GM21717 (cell line): ENCODE results near the gene TMEM181.
"Not testable (repeated sequence)": the region's sequence is repeated elsewhere in the genome, so short reads cannot be mapped to it uniquely, and the experiment has no call there.

ENCODE experiments used
- ATAC-seq: cut with Tn5 transposase; IDR thresholded peaks from one replicate; pipeline ENCODE4 v1.9.1; 2021; ENCODE audit warnings: mild to moderate bottlenecking, moderate library complexity; ENCODE audit not compliant: unreplicated experiment

Gene TMEM181

DNA sequence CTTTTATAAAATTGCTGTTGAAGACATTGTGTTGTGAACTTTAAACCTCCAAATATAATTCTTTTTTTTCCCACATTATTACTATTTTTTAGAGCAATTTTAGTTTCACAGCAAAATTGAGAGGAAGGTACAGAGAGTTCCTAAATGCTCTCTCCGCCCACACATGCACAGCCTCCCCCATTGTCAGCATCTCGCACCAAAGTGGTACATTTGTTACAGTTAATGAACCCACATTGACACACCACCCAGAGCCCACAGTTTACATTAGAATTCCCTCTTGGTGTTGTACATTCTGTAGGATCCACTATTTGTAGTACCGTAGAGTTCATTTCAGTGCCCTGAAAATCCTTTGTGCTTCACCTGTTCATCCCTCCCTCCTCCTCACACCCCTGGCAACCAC is 33.8 kb downstream of the TMEM181 start:
- ATAC-seq = no peak

DNA sequence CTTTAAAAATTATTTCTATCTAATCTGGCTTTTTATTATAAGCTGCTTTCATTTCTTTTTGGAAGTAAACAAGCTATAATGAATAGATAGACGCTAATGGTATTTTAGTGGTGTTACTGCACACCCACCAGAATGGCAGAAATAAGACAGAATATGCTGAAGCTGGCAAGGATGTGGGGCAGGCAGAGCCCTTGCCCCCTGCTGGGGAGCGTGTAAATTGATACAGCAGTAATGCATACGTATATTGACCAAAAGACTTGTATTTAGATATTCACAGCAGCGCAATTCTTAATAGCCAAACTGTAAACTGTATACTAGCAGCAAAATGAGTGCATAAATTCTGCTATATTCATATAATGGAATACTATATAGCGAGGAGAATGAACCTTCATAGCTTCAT is 35.3 kb downstream of the TMEM181 start:
- ATAC-seq = no peak

DNA sequence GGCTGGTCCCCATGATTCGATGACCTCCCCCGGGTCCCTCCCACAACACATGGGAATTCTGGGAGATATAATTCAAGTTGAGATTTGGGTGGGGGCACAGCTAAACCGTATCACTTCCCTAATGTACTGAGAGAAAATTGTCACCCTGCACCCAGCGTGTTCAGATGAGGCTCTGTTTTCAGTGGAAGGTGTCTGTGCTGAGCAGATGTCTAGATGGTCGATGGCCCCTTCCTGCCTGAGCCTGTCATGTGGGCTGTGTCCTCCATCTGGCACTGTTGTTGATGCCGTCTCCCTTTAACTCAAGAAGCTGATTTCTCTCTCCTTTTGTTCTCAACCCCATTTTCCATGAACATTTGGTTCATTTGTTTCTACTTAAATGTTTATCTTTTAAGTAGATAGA is 37.0 kb downstream of the TMEM181 start:
- ATAC-seq = no peak

DNA sequence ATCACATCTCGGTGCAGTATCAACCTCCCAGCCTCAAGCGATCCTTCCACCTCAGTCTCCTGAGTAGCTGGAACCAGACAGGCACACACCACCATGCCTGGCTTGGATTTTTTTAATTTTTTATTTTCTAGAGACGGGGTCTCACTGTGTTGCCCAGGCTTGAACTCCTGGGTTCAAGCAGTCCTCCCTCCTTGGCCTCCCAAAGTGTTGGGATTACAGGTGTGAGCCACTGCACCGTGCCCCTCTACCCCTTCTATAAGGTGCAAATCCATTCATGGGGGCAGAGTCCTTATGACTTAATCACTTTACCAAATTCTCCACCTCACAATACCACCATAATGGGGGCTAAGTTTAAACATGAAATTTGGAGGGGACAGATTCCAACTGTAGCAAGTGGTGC is 37.7 kb downstream of the TMEM181 start:
- ATAC-seq = no peak

DNA sequence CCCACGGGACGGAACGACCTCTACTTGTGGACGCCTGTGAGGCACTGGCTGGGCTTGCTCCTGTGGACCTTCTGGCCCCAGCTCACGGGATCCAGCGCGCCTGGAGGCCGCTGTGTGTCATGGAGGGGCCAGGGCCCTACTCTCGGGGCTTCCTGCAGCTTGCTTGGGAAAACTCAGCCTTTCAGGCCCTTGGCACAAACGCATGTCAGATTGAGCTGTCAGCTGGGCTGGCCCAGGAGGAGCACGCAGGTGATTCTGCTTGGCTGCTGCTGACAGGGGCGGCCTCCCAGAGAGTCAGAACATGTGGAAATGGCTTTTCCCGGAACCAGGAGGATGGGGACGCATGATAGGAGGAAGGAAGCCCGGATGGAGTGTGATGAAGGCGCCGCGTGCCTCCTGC is 39.7 kb downstream of the TMEM181 start:
- ATAC-seq = no peak

DNA sequence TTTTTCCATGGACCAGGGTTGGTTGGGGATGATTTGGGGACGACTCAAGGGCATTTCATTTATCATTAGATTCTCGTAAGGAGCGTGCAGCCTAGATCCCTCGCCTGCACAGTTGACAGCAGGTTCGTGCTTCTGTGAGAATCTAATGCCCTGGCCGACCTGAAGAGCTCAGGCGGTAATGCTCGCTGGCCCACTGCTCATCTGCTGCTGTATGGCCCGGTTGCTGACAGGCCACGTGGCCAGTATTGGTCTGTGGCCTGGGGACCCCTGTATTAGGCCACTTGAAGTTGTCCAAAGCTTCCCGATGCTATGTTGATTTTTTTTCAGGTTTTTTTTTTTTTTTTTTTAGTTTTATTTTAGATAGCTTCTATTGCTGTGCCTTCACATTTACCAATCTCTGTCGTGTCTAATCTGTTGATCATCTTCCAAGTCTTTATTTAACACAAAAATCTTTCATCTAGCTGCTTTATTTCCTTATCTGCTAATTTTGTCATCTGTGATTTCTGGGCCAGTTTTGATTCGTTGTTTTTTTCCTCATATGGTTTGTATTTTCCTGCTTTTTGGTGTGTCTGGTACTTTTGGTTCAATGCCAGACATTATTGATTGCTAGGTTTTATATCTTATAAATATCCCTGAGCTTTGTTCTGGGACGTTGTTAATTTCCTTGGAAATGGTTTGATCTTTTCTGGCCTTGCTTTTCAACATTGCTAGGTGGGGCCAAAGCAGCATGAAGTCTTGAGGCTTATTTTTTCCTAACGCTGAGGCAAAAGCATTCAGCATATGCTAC is 43.6 kb downstream of the TMEM181 start:
- no peak for ATAC-seq

DNA sequence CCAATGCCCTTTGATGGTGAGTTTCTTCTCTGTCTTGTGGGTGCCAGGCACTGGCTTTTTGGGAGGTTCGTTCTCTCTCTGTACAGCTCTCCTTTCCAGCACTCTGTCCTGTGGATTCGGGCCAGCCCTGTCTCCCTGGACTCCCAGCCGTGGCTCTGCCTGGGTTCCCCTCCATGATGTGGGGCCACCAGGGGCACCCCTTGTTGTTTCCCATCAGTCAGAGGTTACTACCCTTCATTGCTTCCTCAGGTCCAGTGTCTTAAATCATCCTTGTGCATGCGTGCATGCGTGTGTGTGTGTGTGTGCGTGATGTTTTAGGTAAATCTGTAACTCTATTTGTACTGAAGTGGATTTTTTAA is 44.1 kb downstream of the TMEM181 start:
- no peak for ATAC-seq

DNA sequence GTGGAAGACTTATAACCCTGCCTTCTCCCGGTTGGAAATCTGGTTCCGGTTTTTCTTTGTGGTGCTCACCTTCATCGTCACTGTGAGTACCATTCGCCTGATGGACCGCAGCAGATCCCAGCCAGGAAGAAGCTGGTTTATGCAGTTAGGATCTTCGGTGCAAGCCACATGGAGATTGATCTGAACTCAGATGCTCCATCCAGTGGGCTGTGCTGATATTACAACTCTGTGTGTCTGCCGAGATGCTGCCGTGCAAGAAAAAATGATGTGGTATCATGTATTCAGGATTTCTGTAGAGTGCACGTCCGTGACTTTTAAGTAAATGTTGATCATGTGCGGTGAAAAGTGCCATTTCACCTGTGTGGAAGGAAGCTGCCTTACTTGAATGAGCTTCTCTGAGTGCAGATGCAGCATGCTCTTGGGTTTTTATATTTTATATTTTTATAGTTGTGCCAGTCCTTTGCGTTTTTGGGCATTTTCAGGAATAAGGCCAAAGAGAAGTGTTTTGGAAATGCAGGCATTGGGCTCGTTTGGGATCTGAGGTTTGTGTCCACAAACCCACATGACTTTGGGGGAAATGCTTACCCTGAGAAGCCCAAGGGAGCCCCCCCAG is 45.5 kb downstream of the TMEM181 start:
- no peak for ATAC-seq

DNA sequence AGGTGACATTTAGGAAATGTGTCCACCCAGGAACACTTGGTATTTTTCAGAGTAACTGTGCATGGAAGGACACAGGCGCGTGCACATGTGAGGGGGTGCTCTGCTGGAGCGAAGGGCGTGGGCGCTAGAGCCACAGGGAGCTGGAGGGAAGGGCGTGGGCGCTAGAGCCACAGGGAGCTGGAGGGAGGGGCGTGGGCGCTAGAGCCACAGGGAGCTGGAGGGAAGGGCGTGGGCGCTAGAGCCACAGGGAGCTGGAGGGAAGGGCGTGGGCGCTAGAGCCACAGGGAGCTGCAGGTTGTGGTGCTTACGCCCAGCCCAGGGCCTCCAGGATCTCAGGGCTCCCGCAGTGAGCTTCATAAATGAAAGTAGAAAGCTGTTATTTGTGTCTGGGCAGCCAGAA is 46.1 kb downstream of the TMEM181 start:
- not testable (repeated sequence) for ATAC-seq

DNA sequence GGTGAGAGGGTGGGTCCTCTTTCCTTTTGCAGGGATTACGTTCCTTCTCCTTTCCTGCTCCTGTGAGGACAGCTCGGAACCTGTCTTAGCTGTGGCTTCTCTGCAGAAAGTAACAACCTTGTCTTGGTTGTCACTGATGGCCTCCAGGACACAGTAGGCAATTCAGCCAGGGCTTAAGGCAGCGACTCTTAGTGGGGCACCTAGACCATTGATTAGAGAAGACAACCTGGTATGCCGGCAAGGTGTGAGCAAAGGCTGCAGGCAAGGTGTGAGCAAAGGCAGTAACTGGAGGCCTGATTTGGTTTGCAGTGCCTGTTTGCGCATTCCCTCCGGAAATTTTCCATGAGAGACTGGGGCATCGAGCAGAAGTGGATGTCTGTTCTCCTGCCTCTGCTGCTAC is 47.0 kb downstream of the TMEM181 start:
- no peak for ATAC-seq

DNA sequence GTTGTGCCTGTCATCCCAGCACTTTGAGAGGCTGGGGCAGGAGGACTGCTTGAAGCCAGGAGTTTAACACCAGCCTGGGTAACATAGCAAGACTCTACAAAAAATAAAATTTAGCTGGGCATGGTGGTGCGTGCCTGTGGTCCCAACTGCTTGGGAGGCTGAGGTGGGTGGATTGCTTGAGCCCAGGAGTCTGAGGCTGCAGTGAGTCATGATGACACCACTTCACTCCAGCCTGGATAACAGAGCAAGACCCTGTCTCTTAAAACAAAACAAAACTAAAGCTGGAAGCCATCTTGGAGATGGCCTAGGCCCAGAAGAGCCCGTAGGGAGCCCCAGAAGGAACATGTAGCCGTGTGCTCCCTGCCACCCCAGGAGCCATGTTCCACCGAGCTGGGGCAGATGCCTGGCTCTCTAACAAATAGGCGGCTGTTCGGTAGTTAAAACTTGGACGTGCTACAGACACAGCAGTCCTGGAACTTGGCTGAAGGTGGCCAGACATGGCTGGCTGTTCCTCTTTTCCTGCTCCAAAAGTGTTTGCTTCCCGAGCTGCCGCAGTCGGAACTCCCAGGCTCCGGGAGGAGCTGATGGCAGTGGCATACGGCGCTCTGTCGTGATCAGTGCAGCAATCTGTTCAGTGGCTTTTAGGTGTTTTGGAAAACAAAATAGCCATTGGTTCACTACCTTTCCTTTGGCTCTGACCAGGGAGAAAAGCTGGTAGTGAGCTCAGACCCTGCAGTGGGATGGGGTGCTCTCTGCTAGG is 47.7 kb downstream of the TMEM181 start:
- no peak for ATAC-seq

DNA sequence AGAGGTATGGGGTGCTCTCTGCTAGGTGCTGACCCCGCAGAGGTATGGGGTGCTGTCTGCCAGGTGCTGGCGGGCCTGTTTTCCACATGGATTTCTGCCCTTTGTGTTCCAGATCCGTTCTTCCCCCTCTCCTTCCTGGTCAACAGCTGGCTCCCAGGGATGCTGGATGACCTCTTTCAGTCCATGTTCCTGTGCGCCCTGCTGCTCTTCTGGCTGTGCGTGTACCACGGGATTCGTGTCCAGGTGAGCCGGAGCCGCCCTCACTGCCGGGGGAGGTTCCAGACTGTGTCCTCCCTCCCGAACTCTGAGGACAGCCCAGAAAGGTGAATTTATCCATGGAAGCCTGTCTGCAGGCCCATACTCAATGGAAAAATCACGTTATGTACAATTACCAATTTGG is 48.3 kb downstream of the TMEM181 start:
- no peak for ATAC-seq

DNA sequence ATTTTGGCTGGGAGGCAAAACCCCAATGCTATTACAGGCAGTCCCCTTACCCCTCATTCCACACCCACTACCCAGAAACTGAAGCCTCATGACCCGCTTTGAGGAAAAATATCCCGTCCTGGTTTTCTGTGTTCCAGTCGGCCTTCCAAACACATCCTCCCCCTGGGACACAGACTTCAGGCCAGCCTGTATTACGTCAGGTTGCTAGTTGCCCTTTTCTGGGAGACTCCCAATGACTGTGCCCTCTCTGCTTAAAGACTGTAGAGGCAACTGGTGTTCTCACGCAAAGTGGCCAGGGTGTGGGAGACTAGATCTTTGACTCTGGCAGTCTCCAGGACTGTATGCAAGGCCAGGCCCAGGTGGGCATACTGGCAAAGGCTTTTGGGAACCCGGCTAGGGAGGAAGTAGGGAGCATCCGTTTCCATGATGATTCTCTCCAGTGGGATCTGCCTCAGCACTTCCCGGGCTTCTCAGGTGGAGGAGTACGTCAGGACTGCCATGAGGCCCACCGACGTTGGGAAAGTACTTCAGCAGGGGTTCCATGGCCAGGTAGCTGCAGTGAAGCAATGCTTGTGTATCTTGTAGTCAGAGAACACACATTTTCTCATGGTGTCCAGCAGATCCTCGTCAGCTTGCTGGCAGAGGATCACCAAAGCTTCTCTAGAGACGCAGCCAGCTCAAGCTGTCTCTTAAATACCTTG is 49.7 kb downstream of the TMEM181 start:
- no peak for ATAC-seq

DNA sequence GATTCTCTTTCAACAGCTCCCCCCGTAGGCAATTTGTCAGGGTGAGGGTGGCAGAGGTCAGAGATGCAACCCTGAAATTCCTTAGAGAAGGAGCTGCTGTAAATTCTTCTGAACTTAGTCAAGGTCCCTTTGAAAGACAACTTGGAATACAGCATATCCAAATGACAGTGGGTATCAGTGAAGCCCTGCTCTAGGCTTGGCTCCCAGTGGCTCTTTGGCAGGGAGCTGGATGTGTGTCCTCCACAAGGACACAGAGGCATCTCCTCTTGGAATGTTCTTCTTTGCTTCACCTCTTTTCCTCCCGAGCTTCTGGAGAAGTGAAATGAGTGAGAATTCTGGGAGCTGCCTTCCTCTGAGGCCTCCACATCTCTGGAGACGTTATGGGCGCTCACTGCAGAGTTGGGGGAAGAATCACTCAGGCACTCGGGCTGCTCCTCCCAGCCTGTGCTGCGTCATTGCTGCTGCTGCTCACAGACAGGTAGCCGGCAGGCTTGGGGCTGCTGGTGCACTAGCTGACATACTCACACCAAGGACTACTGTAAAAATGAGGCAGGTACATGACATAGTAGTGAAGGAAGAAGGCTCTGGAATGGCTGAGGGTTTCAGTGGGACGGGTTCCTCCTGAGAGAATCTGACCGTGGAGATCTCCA is 50.6 kb downstream of the TMEM181 start:
- ATAC-seq = no peak

DNA sequence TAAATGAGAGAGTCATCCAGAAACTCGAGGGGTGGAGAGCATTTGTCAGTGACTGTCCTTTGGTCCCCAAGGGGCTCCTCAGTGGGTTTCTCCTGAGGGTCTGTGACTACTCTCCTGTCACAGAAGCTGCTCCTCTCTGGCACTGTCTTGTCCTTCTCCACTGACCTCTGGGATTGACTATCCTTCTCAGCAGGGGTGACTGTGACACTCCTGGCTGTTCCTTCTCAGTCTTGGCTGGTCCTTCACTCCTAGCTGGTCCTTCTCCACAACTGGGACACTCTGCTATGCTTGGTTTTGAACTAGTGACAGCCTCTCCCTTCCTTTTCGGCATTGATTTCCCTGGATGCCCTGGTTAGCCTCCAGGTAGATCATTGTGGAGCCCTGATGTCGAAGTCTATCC is 51.1 kb downstream of the TMEM181 start:
- no peak for ATAC-seq

DNA sequence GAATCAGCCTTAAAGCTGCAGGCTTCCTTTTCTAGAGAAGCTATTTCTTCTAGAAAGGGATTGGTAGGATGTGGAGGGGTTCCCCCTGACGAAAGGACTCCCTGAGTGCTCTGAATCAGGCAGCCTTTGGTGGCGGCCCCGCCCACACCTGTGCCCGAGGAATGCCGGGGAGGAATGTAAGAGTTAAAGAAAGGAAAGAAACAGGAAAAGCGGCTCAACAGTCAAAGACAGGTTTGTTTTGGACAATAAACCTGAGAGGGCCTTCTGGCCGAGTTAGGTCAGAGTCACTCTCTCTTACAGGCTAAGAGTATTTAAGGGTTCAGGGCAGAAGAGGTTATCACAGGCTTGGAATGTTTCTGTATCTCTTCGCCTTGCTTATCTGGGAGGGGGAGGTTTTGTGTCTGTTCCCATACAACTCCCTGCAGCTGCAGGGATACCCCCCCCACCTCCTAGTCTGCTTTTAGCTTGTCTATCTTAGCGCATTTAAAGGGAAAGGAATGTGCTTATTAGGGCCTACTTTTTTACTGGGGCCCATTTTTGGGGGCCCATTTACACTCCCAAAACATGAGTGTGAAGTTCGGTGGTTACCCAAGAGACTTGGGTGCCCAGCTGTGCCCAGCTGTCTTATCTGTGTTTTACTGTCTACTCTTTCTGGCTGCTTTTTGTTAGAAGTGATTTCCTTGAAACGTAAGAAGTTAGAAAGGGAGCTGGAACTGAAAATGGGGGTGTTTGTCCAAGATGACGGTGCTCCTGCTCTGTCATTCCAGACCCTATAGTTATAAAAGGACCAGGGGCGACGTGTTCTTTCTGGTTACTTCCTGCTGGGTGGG is 51.9 kb downstream of the TMEM181 start:
- ATAC-seq = no peak

DNA sequence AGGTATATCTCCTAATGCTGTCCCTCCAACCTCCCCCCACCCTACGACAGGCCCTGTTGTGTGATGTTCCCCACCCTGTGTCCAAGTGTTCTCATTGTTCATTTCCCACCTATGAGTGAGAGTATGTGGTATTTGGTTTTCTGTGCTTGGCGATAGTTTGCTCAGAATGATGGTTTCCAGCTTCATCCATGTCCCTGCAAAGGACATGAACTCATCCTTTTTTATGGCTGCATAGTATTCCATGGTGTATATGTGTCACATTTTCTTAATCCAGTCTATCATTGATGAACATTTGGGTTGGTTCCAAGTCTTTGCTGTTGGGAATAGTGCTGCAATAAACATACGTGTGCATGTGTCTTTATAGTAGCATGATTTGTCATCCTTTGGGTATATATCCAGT is 54.7 kb downstream of the TMEM181 start:
- ATAC-seq = not testable (repeated sequence)

DNA sequence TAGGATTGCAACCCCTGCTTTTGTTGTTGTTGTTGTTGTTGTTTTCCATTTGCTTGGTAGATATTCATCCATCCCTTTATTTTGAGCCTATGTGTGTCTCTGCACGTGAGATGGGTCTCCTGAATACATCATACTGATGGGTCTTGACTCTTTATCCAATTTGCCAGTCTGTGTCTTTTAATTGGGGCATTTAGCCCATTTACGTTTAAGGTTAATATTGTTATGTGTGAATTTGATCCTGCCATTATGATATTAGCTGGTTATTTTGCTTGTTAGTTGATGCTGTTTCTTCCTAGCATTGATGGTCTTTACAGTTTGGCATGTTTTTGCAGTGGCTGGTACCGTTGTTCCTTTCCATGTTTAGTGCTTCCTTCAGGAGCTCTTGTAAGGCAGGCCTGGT is 58.4 kb downstream of the TMEM181 start:
- not testable (repeated sequence) for ATAC-seq

DNA sequence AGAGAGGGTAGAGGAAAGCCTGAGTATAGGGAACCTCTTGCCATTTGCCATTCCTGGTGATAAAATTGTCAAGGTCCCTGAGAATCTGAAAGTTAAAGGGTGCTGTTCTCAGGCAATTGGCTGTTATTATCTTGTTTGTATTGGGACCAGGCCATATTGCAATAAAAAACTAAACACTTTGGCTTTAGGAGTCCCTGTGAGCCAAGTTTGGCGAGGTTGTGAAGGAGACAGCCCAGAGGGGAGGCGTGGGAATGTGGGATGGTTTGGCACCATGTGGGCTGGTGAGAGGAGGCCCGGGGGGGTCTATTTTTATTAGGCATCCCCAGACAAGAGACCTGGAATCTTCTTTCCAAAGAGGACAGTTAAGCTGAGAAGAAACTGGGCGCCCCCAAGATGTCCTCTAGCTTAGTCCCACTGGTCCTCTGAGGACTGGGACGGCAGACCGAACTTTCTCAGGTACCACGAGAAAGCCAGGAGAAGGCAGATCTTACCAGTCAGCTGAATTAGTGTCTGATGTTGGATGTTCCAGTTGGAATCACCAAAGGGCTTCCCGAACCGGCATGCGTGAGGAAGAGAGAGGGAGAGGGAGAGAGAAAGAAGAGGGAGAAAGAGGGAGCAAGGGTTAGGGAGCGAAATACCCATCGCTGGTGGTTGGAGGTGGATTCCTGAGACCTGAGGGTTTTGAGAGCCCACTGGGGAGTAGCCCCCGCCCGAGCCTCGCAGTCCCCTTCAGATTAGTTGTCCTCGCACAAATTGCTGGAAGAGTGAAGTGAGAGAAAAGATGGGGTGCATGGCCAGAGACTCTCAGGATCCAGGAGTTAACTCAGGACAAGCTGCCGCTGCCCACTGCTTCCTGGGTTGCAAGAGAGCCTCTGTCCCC is 60.3 kb downstream of the TMEM181 start:
- ATAC-seq = no peak
